NAMALWA (cell line): ENCODE results near the gene HES1.
"Not testable (repeated sequence)": the region's sequence is repeated elsewhere in the genome, so short reads cannot be mapped to it uniquely, and the experiment has no call there.

Experiments
- DNase-seq: peaks from one replicate; pipeline ENCODE4 v3.0.0-alpha.2; 2015; ENCODE audit warnings: low spot score

HES1 gene, protein sequence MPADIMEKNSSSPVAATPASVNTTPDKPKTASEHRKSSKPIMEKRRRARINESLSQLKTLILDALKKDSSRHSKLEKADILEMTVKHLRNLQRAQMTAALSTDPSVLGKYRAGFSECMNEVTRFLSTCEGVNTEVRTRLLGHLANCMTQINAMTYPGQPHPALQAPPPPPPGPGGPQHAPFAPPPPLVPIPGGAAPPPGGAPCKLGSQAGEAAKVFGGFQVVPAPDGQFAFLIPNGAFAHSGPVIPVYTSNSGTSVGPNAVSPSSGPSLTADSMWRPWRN

DNA sequence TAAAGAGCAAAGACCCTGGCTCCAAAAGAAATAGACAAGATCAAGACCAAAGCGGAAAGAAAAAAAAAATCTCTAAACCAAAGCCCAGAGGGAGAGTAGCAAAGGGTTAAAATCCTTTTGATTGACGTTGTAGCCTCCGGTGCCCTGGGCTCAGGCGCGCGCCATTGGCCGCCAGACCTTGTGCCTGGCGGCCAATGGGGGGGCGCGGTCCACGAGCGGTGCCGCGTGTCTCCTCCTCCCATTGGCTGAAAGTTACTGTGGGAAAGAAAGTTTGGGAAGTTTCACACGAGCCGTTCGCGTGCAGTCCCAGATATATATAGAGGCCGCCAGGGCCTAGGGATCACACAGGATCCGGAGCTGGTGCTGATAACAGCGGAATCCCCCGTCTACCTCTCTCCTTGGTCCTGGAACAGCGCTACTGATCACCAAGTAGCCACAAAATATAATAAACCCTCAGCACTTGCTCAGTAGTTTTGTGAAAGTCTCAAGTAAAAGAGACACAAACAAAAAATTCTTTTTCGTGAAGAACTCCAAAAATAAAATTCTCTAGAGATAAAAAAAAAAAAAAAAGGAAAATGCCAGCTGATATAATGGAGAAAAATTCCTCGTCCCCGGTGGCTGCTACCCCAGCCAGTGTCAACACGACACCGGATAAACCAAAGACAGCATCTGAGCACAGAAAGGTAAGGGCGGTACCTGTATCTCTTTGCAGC, at the start of gene HES1:
HES1 (plus strand) TSS at position 343 of the 713 bp plus-strand sequence; CDS start at position 576, 233 bp downstream.
- DNase-seq = peak; percentile 94

DNA sequence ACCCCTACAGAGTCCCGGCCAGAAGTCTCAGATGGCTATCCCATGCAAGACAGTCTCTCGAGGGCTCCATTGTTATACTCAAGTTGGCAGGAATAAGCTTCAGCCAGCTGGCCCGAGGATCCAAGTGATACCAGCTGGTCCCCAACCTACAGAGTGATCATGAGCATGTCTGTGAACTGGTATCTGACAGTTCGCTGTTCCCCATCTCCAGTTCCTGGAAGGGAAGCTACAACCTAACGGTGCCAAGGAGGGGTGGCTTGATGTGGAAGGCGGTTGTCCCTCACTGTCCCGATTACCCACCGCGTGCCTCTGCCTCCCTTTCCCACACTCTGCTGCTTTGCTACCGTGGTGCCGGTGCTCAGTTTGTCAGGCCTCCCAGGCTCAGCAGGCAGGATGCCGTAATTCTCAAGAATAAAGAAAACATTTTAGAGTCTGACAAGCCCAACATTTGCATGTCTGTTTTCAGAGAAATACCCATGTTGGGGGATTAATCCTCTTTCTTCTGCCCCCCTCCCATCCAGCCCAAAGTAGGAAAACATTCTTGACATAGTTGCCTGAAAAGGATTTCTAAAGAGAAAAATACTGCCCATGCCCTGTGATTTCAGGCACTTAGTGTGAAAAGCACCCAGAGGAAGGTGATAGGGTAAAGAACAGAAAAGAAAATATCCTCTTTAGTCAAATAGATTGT, 49.4 kb upstream of the HES1 start:
- no peak for DNase-seq

DNA sequence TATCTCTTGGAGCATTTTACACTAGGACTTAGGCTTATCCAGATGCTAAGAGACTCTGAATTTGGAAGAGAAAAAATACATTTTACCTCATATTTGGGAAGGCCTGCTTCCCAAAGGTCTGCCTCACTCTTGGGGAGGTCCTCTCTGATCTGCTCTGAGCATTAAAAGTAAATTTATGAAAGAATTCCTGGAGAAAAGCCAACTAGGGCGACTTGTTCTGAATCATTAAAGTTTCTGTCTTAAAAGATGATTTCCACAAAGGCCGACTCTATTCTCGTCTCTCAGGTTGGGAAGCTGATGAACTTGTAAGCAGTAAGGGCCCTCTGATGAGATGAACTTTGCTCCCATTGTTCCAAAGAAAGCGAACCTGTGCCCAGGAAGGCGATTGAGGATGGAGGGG, 48.7 kb upstream of the HES1 start:
- DNase-seq = no peak

DNA sequence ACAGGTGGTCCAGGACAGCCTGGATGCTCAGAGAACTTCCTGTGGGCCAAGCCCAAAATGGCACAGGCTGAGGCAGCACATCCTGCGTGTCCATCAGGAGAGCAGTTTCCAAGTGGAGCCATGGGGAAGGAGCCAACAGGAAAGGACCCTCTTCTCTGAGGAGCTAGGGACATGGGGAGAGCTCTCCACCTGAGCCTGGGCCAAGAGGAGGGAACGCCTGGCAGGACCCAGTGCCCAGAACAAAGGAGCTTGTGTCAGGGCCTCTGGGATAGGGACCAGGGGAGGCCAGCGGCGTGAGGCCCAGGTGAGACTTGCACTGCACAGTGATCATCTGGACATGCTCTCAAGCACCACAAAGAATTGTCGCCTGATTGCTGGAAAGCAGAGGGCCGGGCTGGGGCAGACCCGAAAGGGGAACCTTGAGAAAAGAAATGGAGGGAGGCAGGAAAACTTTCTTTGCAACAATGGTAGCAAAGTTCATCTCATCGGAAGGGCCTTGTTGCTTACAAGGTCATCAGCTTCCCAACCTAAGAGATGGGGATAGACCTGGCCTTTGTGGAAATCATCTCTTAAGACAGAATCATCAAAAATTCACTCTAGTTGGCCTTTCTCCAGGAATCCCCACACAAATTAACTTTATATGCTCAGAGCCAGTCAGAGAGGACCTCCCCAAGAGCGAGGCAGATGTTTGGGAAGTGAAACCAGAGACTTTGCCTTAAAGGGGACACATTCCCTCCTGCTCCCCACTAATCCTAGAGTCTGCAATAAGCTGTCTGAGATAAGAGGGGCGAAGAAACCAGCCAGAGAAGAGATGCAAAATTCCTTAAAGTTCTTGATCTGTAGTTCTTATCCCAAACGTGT, 47.7 kb upstream of the HES1 start:
- no peak for DNase-seq

DNA sequence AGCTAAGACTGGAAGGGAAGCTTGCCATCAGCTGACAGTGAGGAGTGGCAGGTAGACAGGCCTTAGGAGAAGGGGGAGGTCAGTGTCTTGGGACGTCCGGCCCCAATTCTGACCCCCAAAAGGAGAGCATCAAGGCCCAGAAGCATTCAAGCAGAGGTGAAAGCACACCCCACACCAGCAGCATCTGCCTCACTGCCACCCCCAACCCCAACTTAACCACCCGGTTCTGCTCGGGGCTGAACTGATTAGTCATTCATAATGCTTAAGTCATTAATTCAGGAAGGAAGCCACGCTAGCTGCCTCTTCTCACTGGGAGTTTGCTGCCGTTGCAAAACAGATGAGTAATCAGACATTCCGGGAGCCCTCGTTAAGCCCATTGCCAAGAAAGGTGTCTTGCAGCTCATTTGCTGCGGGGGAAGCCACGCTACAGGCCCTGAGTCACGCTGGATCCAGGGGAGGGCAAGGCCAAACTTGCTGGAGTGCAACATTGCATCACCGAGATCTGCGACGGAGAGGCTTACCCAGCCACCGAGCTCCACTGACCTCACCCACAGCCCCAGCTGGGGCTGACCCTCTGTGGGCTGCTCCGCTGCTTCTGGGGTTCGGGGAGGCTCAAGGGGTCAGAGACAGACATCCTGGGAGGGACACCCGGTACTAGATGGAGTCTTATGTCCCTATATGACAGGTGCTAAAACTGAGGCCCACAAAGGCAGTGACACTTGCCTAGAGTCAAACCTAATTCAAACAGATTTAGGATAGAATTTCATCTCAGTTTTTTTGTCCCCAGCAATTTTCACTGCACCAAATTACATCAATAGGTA, 46.4 kb upstream of the HES1 start:
- no peak for DNase-seq

DNA sequence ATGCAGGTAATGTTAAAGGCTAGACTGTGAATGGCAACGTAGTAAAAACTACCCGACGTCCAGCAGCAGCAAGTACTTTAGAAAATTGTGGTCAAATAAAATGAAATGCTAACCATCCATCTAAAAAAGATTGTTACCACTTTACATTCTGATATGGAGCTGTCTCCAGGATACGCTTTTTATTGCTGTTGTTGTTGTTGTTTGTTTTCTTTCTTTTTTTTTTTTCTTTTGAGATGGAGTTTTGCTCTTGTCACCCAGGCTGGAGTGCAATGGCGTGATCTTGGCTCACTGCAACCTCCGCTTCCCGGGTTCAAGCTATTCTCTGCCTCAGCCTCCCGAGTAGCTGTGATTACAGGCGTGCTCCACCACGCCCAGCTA, 45.8 kb upstream of the HES1 start:
- DNase-seq = not testable (repeated sequence)

DNA sequence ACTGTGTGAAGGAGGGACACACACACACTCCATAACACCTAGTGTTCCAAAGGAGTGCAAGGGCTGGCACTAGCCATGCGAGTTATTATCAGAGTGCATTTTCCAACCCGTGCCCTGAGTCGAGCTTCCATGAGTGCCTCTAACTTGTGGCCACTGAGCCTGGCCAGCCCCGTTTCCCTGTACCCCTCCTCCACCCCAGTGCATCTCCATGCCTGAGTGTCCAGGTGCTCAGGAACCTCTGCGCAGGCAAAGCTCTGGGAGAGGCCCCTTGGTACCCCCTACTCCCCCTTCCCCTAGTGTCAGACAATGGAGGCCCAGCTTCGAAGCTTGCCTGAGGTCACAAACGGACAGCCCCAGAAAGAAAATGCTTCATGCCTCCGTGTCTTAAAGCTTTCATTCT, 45.2 kb upstream of the HES1 start:
- no peak for DNase-seq

DNA sequence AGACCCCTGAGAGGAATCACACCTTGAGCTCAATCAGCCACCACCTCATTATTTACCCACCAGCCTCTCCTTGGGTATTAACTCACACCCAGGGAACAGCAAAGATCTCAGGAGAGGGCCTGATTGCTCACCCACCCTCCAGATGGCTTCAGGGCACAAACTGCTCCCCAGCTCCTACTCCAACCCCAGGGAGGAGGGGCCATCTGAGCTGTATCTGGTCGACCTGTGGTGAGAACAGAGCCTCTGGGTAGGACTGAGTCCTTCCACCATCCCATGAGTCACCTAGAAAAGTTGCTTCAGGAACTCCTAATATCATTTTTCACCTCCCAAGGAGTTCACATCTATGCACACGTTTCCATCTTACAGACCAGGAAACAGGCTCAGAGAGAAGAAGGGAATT, 44.8 kb upstream of the HES1 start:
- DNase-seq = no peak

DNA sequence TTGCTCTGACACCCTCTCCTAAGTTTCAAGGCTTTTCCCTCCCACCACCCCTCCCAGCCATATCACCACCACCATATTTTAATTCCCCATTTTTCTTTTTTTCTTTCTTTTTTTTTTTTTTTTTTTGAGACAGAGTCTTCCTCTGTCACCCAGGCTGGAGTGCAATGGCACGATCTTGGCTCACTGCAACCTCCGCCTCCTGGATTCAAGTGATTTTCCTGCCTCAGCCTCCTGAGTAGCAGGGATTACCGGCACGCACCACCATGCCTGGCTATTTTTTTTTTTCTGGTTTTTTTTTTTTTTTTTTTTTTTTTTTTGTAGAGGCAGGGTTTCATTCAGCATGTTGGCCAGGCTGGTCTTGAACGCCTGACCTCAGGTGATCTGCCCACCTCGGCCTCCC, 44.1 kb upstream of the HES1 start:
- DNase-seq = not testable (repeated sequence)

DNA sequence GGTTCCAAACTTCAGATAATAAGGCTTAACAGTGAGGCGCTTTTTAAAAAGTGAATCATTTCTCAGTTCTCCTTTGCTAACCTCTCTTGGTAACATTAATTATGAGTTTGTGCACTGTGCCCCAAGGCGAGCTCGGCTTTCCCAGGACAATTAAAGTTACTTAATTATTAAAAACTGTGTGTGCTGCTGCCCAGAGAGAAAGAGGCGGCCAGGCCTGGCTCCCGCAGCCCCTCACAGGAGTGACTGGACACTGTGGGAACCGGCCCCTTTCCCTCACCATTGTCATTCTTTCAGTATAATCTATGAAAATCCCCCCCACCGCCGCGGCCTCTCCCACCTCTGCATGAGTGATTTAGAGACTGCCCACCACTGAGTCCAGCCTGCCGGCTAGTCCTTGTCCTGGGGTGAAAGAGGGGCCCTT, 43.1 kb upstream of the HES1 start:
- no peak for DNase-seq

DNA sequence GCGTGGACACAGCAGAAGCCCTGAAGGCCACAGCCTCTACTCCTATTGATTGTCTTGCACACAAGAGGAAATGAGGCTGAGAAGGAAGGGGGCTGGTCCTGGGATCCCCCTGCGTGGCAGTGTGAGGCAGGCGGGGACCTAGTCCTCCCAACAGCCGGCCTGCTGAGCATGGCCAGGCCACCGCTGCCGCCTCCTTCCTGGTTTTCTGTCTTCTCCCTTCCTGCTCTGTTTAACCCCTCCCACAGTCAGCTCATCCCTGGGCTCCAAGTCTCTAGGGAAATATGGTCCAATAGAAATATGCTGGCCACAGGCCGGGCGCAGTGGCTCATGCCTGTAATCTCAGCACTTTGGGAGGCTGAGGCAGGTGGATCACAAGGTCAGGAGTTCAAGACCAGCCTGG, 42.1 kb upstream of the HES1 start:
- DNase-seq = no peak

DNA sequence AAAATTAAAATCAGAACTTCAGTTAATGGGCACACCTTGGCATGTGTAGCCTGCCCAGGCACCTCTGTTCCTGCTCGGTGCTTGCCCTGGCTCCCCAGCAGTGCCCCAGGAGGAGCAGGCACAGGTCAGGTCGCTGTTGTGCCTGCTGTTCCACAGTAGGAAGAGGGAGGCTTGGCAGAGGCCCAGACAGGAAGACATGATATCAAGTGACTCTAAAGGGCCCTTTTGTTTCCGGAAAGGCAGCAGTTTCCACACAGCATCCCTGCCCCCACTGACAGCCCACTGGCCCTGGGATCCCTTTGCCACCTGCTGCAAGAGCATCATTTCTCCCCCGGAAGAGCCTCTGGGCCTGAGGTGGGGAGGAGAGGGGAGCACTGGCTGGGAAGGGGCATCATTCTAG, 40.5 kb upstream of the HES1 start:
- DNase-seq = no peak

DNA sequence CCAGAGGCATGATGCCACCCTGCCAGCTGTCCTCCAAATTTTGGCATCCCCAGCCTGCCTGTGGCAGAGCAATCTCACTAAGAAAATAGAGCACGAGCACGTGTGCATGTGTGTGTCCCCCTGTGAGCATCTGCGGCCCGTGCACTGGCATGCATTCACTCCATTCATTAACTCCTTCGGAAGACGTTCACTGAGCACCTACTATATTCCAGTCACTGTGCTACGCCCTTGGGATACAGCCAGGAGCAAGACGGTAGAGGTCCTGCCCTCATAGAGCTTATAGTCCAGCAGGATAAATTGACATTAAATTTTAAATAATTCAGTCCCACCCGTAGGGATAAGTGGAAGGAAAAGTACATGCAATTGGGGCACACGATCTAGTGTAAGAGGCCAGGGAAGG, 40.0 kb upstream of the HES1 start:
- no peak for DNase-seq

DNA sequence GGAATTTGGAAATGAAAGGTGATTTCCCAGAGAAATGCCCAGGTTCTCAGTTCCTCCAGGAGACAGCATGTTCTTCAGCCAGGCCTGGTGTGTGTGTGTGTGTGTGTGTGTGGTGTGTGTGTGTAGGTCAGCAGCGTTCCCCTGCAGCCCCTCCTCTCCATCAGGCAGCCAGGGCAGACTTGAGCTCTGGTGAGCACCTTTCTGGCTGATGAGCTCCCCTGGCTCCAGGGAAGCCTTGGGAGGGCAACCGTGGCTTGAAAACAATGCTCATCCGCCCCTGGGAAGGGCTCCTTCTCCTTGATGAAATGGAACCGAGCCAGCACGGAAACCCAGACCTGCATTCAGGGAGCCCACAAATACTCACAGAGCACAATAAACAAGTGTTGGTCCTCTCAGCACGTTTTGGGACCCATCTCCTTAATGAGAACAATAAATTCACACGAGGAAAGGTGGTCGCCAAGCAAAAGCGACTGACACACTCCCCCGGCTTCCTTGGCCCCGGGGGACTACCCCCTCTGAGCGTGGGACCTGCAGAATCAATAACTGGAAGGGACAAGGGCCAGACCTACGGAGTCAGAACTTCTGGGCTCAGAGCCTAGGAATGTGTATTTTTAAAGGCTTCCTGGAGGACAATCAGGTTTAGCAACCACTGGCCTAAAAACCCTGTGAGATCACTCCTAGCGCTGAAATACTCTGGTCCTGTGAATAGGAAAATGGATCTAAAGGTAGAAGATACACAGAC, 38.6 kb upstream of the HES1 start:
- DNase-seq = no peak

DNA sequence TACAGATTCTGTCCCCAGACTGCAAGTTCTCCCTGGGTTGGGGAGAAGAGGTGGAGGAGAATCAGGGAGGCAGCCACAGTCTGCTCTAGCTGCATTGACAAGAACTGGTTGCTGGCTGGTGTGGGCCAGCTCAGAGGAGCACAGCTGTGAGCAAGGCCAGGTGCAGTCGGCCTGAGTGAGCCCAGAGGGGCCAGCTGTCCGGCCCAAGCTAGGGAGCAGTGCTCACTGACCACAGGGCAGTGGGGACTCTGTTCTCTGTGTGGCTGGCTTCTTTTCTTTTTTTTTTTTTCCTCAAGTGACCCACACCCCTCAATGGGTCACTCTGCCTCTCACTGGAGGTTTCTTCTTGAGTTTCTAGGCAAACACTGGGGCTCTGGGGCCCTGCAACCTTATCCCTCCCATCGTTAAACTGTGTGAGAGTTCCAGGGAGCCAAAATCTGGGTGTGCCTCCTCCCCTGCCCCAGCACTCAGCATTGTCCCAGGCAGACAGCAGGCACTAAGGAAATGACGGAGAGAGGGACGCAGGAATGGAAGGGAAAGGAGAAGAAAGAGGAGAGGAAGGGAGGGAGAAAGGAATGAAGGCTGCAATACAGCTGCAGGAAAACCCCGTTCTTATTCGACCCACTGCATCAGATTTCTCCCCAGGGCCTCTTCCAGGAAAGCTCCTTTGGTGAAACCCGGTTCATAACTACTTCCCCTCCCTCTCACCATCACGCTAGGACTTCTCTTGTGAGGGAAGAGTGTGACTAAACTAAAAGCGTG, 37.7 kb upstream of the HES1 start:
- no peak for DNase-seq

DNA sequence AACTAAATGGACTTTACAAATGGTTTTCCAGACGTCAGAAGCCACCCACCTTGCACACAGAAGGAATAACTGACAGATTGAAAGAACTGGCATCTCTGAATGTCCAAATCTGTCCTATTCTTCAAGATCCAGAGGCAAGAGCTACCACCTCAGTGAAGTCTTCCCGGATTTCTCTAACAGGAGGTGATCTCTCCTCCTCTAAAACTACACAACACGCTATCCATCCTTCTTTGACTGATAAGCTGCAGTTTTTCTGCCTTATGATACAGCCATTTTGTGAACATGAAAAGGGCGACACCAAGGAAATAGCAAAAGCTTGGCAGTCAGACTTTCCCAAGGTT, 37.1 kb upstream of the HES1 start:
- DNase-seq = no peak

DNA sequence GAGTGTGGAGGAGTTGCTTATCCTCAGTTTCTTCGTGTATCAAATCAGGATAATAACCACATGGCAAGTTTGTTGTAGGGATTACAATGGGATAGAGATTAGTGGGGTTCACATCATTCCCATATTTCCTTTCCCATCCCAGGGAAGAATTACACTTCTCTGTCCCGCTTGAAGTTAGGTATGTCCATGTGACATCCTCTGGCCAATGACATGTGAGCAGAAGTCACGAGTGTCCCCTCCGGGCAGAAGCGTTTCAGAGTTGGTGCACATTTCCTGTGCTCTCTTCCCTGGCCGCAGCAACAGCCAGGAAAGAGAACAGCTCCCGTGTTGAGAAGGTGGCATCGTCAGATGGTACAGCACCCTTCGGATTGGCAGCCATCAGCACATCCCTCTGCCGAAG, 36.7 kb upstream of the HES1 start:
- no peak for DNase-seq

DNA sequence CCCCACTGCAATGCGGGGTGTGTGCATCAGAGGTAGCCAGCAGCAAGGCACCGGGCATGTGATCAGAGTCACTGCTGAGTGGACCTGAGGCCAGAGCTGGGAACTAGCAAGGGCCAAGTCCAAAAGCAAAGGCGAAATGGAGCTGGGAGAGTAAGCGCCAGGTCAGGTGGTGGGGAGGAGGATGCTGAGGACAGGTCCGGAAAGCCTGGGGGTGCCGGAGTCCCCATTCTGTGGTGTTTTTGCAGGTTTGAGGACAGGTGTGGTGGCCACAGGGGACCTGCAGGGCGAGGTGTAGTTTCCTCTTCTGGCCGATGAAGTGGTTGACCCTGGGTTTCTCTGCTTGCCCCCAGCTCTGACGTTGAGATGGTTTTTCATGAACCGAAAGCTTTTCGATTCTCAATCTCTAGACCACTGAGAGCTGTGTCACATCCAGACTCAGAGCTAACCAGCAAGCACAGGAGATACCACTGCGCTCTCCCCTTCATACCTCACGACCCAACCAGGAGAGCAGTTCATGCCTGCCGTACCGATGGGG, 35.0 kb upstream of the HES1 start:
- DNase-seq = no peak

DNA sequence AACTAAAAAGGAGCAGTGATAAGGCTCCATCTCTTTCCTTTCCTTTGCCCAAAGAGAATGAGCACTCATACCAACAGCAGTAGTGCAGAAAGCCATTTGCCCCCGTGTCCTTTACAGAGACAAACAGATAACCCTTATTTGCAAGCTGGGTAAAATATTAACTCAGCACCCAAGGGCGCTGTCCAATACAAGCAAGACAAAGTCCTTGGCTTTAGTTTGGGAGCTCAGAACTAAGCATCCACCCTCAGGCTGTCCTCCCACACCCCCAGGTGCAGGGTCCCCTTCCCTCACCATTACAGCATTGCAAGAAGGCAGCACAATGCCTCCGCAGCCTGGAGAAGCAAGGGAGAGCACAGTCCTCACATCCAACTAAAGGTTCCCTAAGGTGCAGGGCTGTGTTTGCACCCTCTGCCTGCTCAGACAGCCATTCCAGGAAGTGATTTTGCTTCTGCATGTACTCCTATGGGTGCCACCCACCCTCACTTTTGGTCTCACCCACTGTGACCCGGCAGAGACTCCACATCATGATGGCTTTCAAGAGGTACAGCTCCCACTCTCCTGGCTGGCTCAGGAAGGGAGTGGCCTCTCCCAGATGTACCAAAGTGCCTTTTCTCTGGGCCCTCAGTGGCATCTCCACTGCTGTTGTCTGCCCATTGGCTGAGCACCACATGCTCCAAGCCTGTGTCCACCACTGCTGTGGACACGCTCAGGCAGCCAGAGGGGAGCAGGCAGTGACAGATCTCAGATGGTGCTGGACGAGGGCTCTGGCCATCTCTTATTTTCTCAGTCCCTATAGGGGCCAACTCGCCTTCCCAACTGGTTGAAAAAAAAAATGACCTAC, 34.1 kb upstream of the HES1 start:
- DNase-seq = no peak
